ENCODE results near the gene PPP3CA.
A peak's percentile ranks its signal among the peaks of the same experiment; 100 is the strongest.
"Not testable (repeated sequence)": the region's sequence is repeated elsewhere in the genome, so short reads cannot be mapped to it uniquely, and the experiment has no call there.

The PPP3CA gene

GRCh38 chr4:101009471-101009870, 337.9 kb downstream of the PPP3CA start:
- H3K4me3 ChIP-seq (ENCODE audit: low read length), result no peak overlapping the region
- H3K9ac ChIP-seq (ENCODE audit: low read length), result no peak overlapping the region
- H3K79me1 ChIP-seq (ENCODE audit: low read length), result no peaks in the 10 kb centered on the region
- H4K5ac ChIP-seq (ENCODE audit: low read length), result no peak overlapping the region
- H3K56ac ChIP-seq (ENCODE audit: low read length), result no peak overlapping the region
- H3K27ac ChIP-seq (ENCODE audit: low read depth, low read length), result no peak overlapping the region
- H2BK15ac ChIP-seq (replicated peaks; ENCODE audit: low read depth), result no peak overlapping the region
- no peak overlapping the region for H3K4ac ChIP-seq (ENCODE audit: low read depth, low read length)
- no peaks in the 10 kb centered on the region for H3K36me3 ChIP-seq (ENCODE audit: control insufficient read depth, insufficient read depth, low read length)
- H3K18ac ChIP-seq (ENCODE audit: low read length), result no peak overlapping the region
- H3K27me3 ChIP-seq (ENCODE audit: insufficient read depth, low read length, poor library complexity), result no peaks in the 10 kb centered on the region
- no peak overlapping the region for H3K4me2 ChIP-seq (ENCODE audit: low read length)
- DNase-seq, result no peak
- WGBS (ENCODE audit: extremely low coverage, insufficient coverage, low lambda C conversion rate), result no CpG with 5 or more reads among the region's 2 CpGs
- no peaks in the 10 kb centered on the region for H3K79me2 ChIP-seq (ENCODE audit: control insufficient read depth, insufficient read depth, low read length)
- no peaks in the 10 kb centered on the region for H3K4me1 ChIP-seq (ENCODE audit: control insufficient read depth, low read depth, low read length)
- H2AK5ac ChIP-seq (ENCODE audit: low read length), result no peak overlapping the region
- no peak overlapping the region for H2BK120ac ChIP-seq (ENCODE audit: low read depth, low read length)
- no peak overlapping the region for H2BK5ac ChIP-seq (ENCODE audit: low read length)
- no peak overlapping the region for H3K23ac ChIP-seq (ENCODE audit: low read length)
- no peak overlapping the region for H4K8ac ChIP-seq (ENCODE audit: low read depth, low read length)

GRCh38 chr4:101008503-101008902, 338.8 kb downstream of the PPP3CA start:
- Histone ChIP-seq H3K4ac (ENCODE audit: low read depth, low read length) (no peak overlapping the region), H3K56ac (ENCODE audit: low read length) (no peak overlapping the region), H3K23ac (ENCODE audit: low read length) (no peak overlapping the region), H3K4me3 (ENCODE audit: low read length) (no peak overlapping the region), H4K5ac (ENCODE audit: low read length) (no peak overlapping the region), H4K8ac (ENCODE audit: low read depth, low read length) (no peak overlapping the region), H2BK15ac (replicated peaks; ENCODE audit: low read depth) (no peak overlapping the region), H3K27ac (ENCODE audit: low read depth, low read length) (no peak overlapping the region), H3K79me1 (ENCODE audit: low read length) (no peaks in the 10 kb centered on the region), H3K36me3 (ENCODE audit: control insufficient read depth, insufficient read depth, low read length) (no peaks in the 10 kb centered on the region), H2AK5ac (ENCODE audit: low read length) (no peak overlapping the region), H3K79me2 (ENCODE audit: control insufficient read depth, insufficient read depth, low read length) (no peaks in the 10 kb centered on the region), H3K18ac (ENCODE audit: low read length) (no peak overlapping the region), H3K9ac (ENCODE audit: low read length) (no peak overlapping the region), H3K27me3 (ENCODE audit: insufficient read depth, low read length, poor library complexity) (no peaks in the 10 kb centered on the region), H2BK5ac (ENCODE audit: low read length) (no peak overlapping the region), H2BK120ac (ENCODE audit: low read depth, low read length) (no peak overlapping the region), H3K4me2 (ENCODE audit: low read length) (no peak overlapping the region), H3K4me1 (ENCODE audit: control insufficient read depth, low read depth, low read length) (no peaks in the 10 kb centered on the region)
- DNase-seq, result no peak
- WGBS (ENCODE audit: extremely low coverage, insufficient coverage, low lambda C conversion rate), result no CpG with 5 or more reads among the region's 3 CpGs

GRCh38 chr4:101005659-101006058, 341.7 kb downstream of the PPP3CA start:
- Histone ChIP-seq H3K27ac (ENCODE audit: low read depth, low read length) (no peak overlapping the region), H2BK5ac (ENCODE audit: low read length) (no peak overlapping the region), H4K8ac (ENCODE audit: low read depth, low read length) (no peak overlapping the region), H3K4me1 (ENCODE audit: control insufficient read depth, low read depth, low read length) (no peaks in the 10 kb centered on the region), H3K18ac (ENCODE audit: low read length) (no peak overlapping the region), H2BK120ac (ENCODE audit: low read depth, low read length) (no peak overlapping the region), H4K5ac (ENCODE audit: low read length) (no peak overlapping the region), H2AK5ac (ENCODE audit: low read length) (no peak overlapping the region), H3K79me1 (ENCODE audit: low read length) (no peaks in the 10 kb centered on the region), H3K56ac (ENCODE audit: low read length) (no peak overlapping the region), H3K4ac (ENCODE audit: low read depth, low read length) (no peak overlapping the region), H2BK15ac (replicated peaks; ENCODE audit: low read depth) (no peak overlapping the region), H3K4me3 (ENCODE audit: low read length) (no peak overlapping the region), H3K23ac (ENCODE audit: low read length) (no peak overlapping the region), H3K27me3 (ENCODE audit: insufficient read depth, low read length, poor library complexity) (no peaks in the 10 kb centered on the region), H3K9ac (ENCODE audit: low read length) (no peak overlapping the region), H3K79me2 (ENCODE audit: control insufficient read depth, insufficient read depth, low read length) (no peaks in the 10 kb centered on the region), H3K36me3 (ENCODE audit: control insufficient read depth, insufficient read depth, low read length) (no peaks in the 10 kb centered on the region), H3K4me2 (ENCODE audit: low read length) (no peak overlapping the region)
- no peak for DNase-seq
- WGBS (ENCODE audit: extremely low coverage, insufficient coverage, low lambda C conversion rate), result no CpG with 5 or more reads among the region's 2 CpGs

GRCh38 chr4:101000496-101000895, 346.8 kb downstream of the PPP3CA start:
- no CpG with 5 or more reads among the region's 1 CpG for WGBS (ENCODE audit: extremely low coverage, insufficient coverage, low lambda C conversion rate)
- no peak overlapping the region for H4K8ac ChIP-seq (ENCODE audit: low read depth, low read length)
- no peaks in the 10 kb centered on the region for H3K36me3 ChIP-seq (ENCODE audit: control insufficient read depth, insufficient read depth, low read length)
- no peak overlapping the region for H3K27ac ChIP-seq (ENCODE audit: low read depth, low read length)
- no peak overlapping the region for H3K23ac ChIP-seq (ENCODE audit: low read length)
- H3K18ac ChIP-seq (ENCODE audit: low read length), result no peak overlapping the region
- H3K27me3 ChIP-seq (ENCODE audit: insufficient read depth, low read length, poor library complexity), result no peaks in the 10 kb centered on the region
- no peak overlapping the region for H3K56ac ChIP-seq (ENCODE audit: low read length)
- no peaks in the 10 kb centered on the region for H3K79me1 ChIP-seq (ENCODE audit: low read length)
- no peak overlapping the region for H3K4ac ChIP-seq (ENCODE audit: low read depth, low read length)
- H3K4me2 ChIP-seq (ENCODE audit: low read length), result no peak overlapping the region
- no peak overlapping the region for H2AK5ac ChIP-seq (ENCODE audit: low read length)
- H3K79me2 ChIP-seq (ENCODE audit: control insufficient read depth, insufficient read depth, low read length), result no peaks in the 10 kb centered on the region
- H2BK15ac ChIP-seq (replicated peaks; ENCODE audit: low read depth), result no peak overlapping the region
- no peak overlapping the region for H2BK120ac ChIP-seq (ENCODE audit: low read depth, low read length)
- no peak overlapping the region for H2BK5ac ChIP-seq (ENCODE audit: low read length)
- no peak overlapping the region for H4K5ac ChIP-seq (ENCODE audit: low read length)
- no peak for DNase-seq
- H3K4me3 ChIP-seq (ENCODE audit: low read length), result no peak overlapping the region
- H3K9ac ChIP-seq (ENCODE audit: low read length), result no peak overlapping the region
- H3K4me1 ChIP-seq (ENCODE audit: control insufficient read depth, low read depth, low read length), result peaks cover 7% of the 10 kb centered on the region

GRCh38 chr4:100995671-100996070, 351.7 kb downstream of the PPP3CA start:
- no peaks in the 10 kb centered on the region for H3K79me1 ChIP-seq (ENCODE audit: low read length)
- peak overlapping the region; percentile 52 for H3K56ac ChIP-seq (ENCODE audit: low read length)
- H4K8ac ChIP-seq (ENCODE audit: low read depth, low read length), result no peak overlapping the region
- H3K23ac ChIP-seq (ENCODE audit: low read length), result no peak overlapping the region
- H2AK5ac ChIP-seq (ENCODE audit: low read length), result no peak overlapping the region
- no peak overlapping the region for H2BK5ac ChIP-seq (ENCODE audit: low read length)
- no peak overlapping the region for H2BK120ac ChIP-seq (ENCODE audit: low read depth, low read length)
- H3K9ac ChIP-seq (ENCODE audit: low read length), result no peak overlapping the region
- no peaks in the 10 kb centered on the region for H3K27me3 ChIP-seq (ENCODE audit: insufficient read depth, low read length, poor library complexity)
- no peak overlapping the region for H4K5ac ChIP-seq (ENCODE audit: low read length)
- peak overlapping the region; percentile 76 for H3K4ac ChIP-seq (ENCODE audit: low read depth, low read length)
- H3K4me1 ChIP-seq (ENCODE audit: control insufficient read depth, low read depth, low read length), result peaks cover 10% of the 10 kb centered on the region
- no peaks in the 10 kb centered on the region for H3K36me3 ChIP-seq (ENCODE audit: control insufficient read depth, insufficient read depth, low read length)
- no peak overlapping the region for H3K27ac ChIP-seq (ENCODE audit: low read depth, low read length)
- no peak overlapping the region for H2BK15ac ChIP-seq (replicated peaks; ENCODE audit: low read depth)
- peak overlapping the region; percentile 20 for H3K18ac ChIP-seq (ENCODE audit: low read length)
- peak; percentile 50 for DNase-seq
- H3K79me2 ChIP-seq (ENCODE audit: control insufficient read depth, insufficient read depth, low read length), result no peaks in the 10 kb centered on the region
- H3K4me2 ChIP-seq (ENCODE audit: low read length), result no peak overlapping the region
- WGBS (ENCODE audit: extremely low coverage, insufficient coverage, low lambda C conversion rate), result no CpG with 5 or more reads among the region's 5 CpGs
- no peak overlapping the region for H3K4me3 ChIP-seq (ENCODE audit: low read length)

- H3K23ac ChIP-seq (ENCODE audit: low read length); H2AK5ac ChIP-seq (ENCODE audit: low read length); H3K79me1 ChIP-seq (ENCODE audit: low read length); H3K79me2 ChIP-seq (ENCODE audit: control insufficient read depth, insufficient read depth, low read length); H2BK5ac ChIP-seq (ENCODE audit: low read length); H2BK15ac ChIP-seq (replicated peaks; ENCODE audit: low read depth); H3K9ac ChIP-seq (ENCODE audit: low read length); H3K36me3 ChIP-seq (ENCODE audit: control insufficient read depth, insufficient read depth, low read length); H3K56ac ChIP-seq (ENCODE audit: low read length); H3K27ac ChIP-seq (ENCODE audit: low read depth, low read length); H3K4me2 ChIP-seq (ENCODE audit: low read length); H3K4me3 ChIP-seq (ENCODE audit: low read length); H4K8ac ChIP-seq (ENCODE audit: low read depth, low read length); H4K5ac ChIP-seq (ENCODE audit: low read length); H3K27me3 ChIP-seq (ENCODE audit: insufficient read depth, low read length, poor library complexity); H2BK120ac ChIP-seq (ENCODE audit: low read depth, low read length): not testable (repeated sequence)
- WGBS (ENCODE audit: extremely low coverage, insufficient coverage, low lambda C conversion rate), result no CpG with 5 or more reads among the region's 10 CpGs
- peak overlapping the region; percentile 90 for H3K4ac ChIP-seq (ENCODE audit: low read depth, low read length)
- H3K18ac ChIP-seq (ENCODE audit: low read length), result peak overlapping the region; percentile 2
- H3K4me1 ChIP-seq (ENCODE audit: control insufficient read depth, low read depth, low read length), result peaks cover 10% of the 10 kb centered on the region
- peak; percentile 40 for DNase-seq
Measured at GRCh38 chr4:100995002-100995401, 352.3 kb downstream of the PPP3CA start.
